ENCODE results near the gene DYSF. TPM values are rescaled to one million over a fixed set of nuclear protein-coding genes. Genes with fewer than 3 reads are reported as not detected.

DYSF gene
- total RNA-seq, 1 experiment from 2014 or later = 2.2 TPM

DNA sequence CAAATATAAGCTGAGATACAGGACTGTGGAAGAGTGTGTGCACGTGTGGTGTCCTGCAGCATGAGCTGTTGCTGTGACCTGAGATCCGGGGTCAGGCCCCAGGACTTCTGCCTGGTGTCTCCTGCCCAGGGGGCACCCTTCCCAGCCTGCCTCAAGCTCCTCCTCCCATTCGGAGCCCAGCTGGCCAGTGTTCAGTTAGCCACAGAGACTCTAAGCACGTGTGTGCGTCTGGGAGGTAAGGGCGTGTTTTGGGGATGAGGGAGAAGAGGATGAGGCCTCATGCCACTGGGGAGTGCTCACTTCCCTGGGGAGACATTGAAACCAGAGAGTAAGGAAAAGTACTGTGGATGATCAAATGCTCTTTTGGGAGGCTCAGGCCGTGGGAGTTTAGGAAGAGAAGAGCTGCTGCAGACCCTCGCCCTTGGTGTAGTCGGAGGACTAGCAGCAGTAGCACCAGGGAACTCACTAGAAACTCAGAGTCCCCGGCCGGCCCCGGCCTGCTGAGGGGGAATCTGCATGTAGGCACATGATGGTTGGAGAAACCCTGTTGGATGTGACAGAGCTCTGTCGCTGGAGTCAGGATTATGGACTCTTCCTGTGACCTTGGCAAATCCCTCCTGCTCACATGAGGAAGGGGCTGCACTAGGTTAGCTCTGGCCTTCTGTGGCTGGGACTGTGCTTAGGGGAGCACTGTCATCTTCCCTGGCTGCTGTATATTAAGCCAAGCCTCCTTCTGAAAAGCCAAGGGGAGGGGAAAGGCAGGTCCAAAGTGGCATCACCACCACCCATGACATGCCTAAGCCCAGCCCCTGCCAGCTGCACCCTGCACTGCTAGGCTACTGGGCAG, 231.1 kb downstream of the DYSF start:
- TF ChIP-seq, protein P1, sequence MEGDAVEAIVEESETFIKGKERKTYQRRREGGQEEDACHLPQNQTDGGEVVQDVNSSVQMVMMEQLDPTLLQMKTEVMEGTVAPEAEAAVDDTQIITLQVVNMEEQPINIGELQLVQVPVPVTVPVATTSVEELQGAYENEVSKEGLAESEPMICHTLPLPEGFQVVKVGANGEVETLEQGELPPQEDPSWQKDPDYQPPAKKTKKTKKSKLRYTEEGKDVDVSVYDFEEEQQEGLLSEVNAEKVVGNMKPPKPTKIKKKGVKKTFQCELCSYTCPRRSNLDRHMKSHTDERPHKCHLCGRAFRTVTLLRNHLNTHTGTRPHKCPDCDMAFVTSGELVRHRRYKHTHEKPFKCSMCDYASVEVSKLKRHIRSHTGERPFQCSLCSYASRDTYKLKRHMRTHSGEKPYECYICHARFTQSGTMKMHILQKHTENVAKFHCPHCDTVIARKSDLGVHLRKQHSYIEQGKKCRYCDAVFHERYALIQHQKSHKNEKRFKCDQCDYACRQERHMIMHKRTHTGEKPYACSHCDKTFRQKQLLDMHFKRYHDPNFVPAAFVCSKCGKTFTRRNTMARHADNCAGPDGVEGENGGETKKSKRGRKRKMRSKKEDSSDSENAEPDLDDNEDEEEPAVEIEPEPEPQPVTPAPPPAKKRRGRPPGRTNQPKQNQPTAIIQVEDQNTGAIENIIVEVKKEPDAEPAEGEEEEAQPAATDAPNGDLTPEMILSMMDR (IDR thresholded peaks at IDR 0.05; ENCODE audit: insufficient read depth in 1 of 2, low read depth in 1 of 2, low read length in 1 of 2, severe bottlenecking in 1 of 2, unreplicated experiment in 1 of 2) = no peak
- intact Hi-C loops (cut with micrococcal nuclease; ENCODE audit: unreplicated experiment) = loop anchor here (5.0 kb wide), 1 partner anchor 113 kb away; no protein-coding TSS in a partner anchor
- POLR2A ChIA-PET = no interaction called here
- BruUV-seq (replicated peaks) = no TSS peak
- Mint-ChIP-seq H3K4me3 (ENCODE audit: unreplicated experiment) (no peak overlapping the region), H3K4me1 (ENCODE audit: low read depth, unreplicated experiment) (no peaks in the 10 kb centered on the region), H3K27me3 (ENCODE audit: insufficient read depth, unreplicated experiment) (no peaks in the 10 kb centered on the region), H3K27ac (ENCODE audit: unreplicated experiment) (no peak overlapping the region), H3K9me3 (ENCODE audit: unreplicated experiment) (no peaks in the 10 kb centered on the region), H3K36me3 (ENCODE audit: insufficient read depth, unreplicated experiment) (no peaks in the 10 kb centered on the region)
- no peak overlapping the region for H3K4me3 ChIP-seq (ENCODE audit: low read depth, low read length)
- H3K4me1 ChIP-seq = no peaks in the 10 kb centered on the region
- CTCF ChIA-PET = no interaction called here
- DNase-seq = peak in 1 of 2 experiments; percentile 18
- H3K36me3 ChIP-seq (ENCODE audit: control insufficient read depth, insufficient read depth, low read length) = no peaks in the 10 kb centered on the region
- no peaks in the 10 kb centered on the region for H3K27me3 ChIP-seq (replicated peaks; ENCODE audit: control insufficient read depth, insufficient read depth, low read length)
- no peaks in the 10 kb centered on the region for H3K9me3 ChIP-seq

DNA sequence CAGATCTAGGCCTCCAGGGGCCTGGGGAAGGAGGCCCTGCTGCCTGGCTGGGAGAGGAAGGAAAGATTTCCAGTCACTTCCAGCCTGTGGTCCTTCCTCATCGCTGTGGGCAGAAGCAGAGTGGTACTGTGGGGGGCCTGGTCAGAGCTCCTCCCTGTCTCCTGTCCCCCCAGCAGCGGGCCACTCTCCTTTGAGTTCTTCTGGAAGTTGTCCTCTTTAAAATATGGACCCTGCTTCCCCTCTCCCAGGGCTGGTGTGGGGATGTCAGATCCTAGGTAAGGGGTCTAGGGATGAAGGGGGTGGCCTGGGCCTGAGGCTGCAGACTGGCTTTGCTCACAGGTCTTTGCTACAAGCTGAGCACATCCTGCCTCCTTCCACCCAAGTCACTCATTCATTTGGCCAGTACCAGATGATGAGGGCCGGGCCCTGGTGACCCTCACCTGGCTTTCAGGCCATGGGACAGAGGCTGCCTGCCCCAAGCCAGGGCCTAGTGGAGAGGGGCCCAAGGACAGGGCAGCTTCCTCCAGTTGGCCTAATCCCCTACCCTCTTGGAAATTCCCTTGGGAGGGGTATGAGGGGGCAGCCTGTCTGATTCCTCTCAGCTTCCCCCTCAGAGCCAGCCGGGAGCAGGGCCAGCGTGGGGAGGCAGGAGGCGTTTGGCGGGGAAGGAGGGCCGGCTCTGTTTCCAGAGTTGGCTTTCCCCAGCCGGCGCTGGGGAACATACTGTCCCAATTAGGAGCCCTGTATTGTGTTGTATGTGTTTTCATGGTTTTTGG, 231.9 kb downstream of the DYSF start:
- TF ChIP-seq, protein P1 (IDR thresholded peaks at IDR 0.05; ENCODE audit: insufficient read depth in 1 of 2, low read depth in 1 of 2, low read length in 1 of 2, severe bottlenecking in 1 of 2, unreplicated experiment in 1 of 2) = no peak
- CTCF ChIA-PET = interaction anchor here (0.6 kb wide), 2 partner anchors 80 to 952 kb away, joined by 3 to 4 read pairs; no protein-coding TSS in a partner anchor
- Mint-ChIP-seq H3K36me3 (ENCODE audit: insufficient read depth, unreplicated experiment) (no peaks in the 10 kb centered on the region), H3K27ac (ENCODE audit: unreplicated experiment) (no peak overlapping the region), H3K9me3 (ENCODE audit: unreplicated experiment) (no peaks in the 10 kb centered on the region), H3K27me3 (ENCODE audit: insufficient read depth, unreplicated experiment) (no peaks in the 10 kb centered on the region), H3K4me1 (ENCODE audit: low read depth, unreplicated experiment) (no peaks in the 10 kb centered on the region), H3K4me3 (ENCODE audit: unreplicated experiment) (no peak overlapping the region)
- Histone ChIP-seq H3K36me3 (ENCODE audit: control insufficient read depth, insufficient read depth, low read length) (no peaks in the 10 kb centered on the region), H3K27me3 (replicated peaks; ENCODE audit: control insufficient read depth, insufficient read depth, low read length) (no peaks in the 10 kb centered on the region), H3K4me3 (ENCODE audit: low read depth, low read length) (no peak overlapping the region), H3K4me1 (no peaks in the 10 kb centered on the region), H3K9me3 (no peaks in the 10 kb centered on the region)
- no TSS peak for BruUV-seq (replicated peaks)
- peak in 1 of 2 experiments; percentile 21 for DNase-seq
- POLR2A ChIA-PET = no interaction called here
- intact Hi-C loops (cut with micrococcal nuclease; ENCODE audit: unreplicated experiment) = loop anchor here (5.0 kb wide), 1 partner anchor 112 kb away; no protein-coding TSS in a partner anchor

DNA sequence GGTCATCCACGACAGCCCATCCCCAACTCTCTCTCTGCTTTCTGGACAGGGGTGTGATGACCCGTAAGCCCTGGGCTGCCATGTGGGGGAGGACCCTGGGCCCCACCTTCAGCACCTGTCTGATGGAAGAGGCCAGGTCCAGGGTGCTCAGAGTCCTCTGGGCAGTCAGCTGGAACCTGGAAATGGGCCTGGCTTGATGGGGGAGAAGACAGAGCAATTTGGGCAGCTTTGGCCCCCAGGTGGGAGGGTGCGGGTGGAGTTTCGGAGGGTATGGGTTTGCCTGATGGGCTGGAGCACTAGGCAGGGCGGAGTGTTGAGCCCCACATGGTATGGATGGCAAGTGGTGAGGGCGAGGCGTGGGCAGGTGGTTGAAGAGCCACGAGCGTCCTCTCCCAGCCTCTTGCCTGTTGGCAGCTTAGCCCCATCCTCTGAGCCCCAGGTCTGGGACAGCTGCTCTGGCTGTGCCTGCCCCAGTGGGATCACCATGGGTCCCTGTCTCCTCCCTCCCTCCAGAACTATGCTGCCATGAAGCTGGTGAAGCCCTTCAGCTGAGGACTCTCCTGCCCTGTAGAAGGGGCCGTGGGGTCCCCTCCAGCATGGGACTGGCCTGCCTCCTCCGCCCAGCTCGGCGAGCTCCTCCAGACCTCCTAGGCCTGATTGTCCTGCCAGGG, 232.7 kb downstream of the DYSF start:
- no TSS peak for BruUV-seq (replicated peaks)
- POLR2A ChIA-PET = no interaction called here

More for the DNA sequence above, 232.7 kb downstream of the DYSF start:
- TF ChIP-seq, protein P1 (IDR thresholded peaks at IDR 0.05; ENCODE audit: insufficient read depth in 1 of 2, low read depth in 1 of 2, low read length in 1 of 2, severe bottlenecking in 1 of 2, unreplicated experiment in 1 of 2) = no peak
- H3K4me1 ChIP-seq = no peaks in the 10 kb centered on the region
- H3K9me3 Mint-ChIP-seq (ENCODE audit: unreplicated experiment) = no peaks in the 10 kb centered on the region
- H3K4me3 Mint-ChIP-seq (ENCODE audit: unreplicated experiment) = no peak overlapping the region
- peaks cover 6% of the 10 kb centered on the region for H3K27me3 Mint-ChIP-seq (ENCODE audit: insufficient read depth, unreplicated experiment)
- H3K27ac Mint-ChIP-seq (ENCODE audit: unreplicated experiment) = no peak overlapping the region
- H3K4me1 Mint-ChIP-seq (ENCODE audit: low read depth, unreplicated experiment) = no peaks in the 10 kb centered on the region
- H3K36me3 Mint-ChIP-seq (ENCODE audit: insufficient read depth, unreplicated experiment) = no peaks in the 10 kb centered on the region
- H3K9me3 ChIP-seq = no peaks in the 10 kb centered on the region
- intact Hi-C loops (cut with micrococcal nuclease; ENCODE audit: unreplicated experiment) = loop anchor here (5.0 kb wide), 1 partner anchor 111 kb away; no protein-coding TSS in a partner anchor
- no peaks in the 10 kb centered on the region for H3K36me3 ChIP-seq (ENCODE audit: control insufficient read depth, insufficient read depth, low read length)
- peak in 1 of 2 experiments; percentile 31 for DNase-seq
- CTCF ChIA-PET = interaction anchor here (0.6 kb wide), 1 partner anchor 951 kb away, joined by 4 read pairs; no protein-coding TSS in a partner anchor
- H3K27me3 ChIP-seq (replicated peaks; ENCODE audit: control insufficient read depth, insufficient read depth, low read length) = no peaks in the 10 kb centered on the region
- no peak overlapping the region for H3K4me3 ChIP-seq (ENCODE audit: low read depth, low read length)

Data from Caco-2 (cell line).